H1 (cell line): ENCODE data around the gene GEMIN7. TPM values are rescaled to one million over a fixed set of nuclear protein-coding genes. Genes with fewer than 3 reads are reported as not detected.

Experiments
- polyA plus RNA-seq, 7 experiments: library from polyadenylated mRNA; depleted of rRNA in 3 of 7; stranded (reverse) in 5 of 7; unstranded in 2 of 7; fragments of >200 nt in 5 of 7; fragments of 200-250 nt in 2 of 7; gene quantifications; 1 replicate in 5 of 7; 2 replicates in 1 of 7; 4 replicates in 1 of 7; pipeline versions ENCODE4 v1.2.1 to v1.2.3, GENCODE V29; 2011 to 2013; ENCODE audit warnings: missing spikeins in 2 of 7, mixed read lengths in 2 of 7
- total RNA-seq: library from RNA; stranded (reverse); fragmentation: NEBNext Ultra II Directional; extraction: Animal tissue kit (Norgen Biotek cat#: 25700); gene quantifications from 2 replicates; pipeline ENCODE4 v1.2.1, GENCODE V29; 2021
- TF ChIP-seq, protein P1 (sequence below): IDR thresholded peaks from 2 replicates; pipeline ENCODE4 v1.6.1; 2012; ENCODE audit warnings: low read length, inconsistent platforms

Gene GEMIN7
- total and polyA plus RNA-seq, 2 of the 8 experiments (the other 6 are each of a cell fraction or from before 2014, with no cell fraction given) = 48.0 to 91.6 TPM

DNA sequence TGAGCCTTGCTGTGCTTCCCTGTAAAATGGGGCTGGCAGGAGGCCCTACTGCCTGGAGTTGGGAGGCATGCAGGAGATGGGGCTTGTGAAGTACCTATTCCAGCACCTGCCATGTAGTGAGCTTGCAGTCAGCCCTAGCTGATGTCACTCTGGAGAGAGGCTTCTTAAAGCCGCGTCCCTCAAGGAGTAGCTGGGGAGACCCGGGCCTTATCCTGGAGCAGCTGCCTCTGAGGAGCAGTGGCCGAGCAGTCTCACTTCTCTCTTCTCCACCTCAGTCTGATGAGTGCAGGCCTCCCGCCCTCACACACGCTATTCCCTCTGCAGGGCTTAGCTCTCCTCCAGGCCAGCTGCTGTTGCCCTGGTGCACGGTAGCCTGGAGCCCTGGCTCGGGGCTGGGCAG lies 22.2 kb upstream of the GEMIN7 start (continued):
- TF ChIP-seq, protein P1, sequence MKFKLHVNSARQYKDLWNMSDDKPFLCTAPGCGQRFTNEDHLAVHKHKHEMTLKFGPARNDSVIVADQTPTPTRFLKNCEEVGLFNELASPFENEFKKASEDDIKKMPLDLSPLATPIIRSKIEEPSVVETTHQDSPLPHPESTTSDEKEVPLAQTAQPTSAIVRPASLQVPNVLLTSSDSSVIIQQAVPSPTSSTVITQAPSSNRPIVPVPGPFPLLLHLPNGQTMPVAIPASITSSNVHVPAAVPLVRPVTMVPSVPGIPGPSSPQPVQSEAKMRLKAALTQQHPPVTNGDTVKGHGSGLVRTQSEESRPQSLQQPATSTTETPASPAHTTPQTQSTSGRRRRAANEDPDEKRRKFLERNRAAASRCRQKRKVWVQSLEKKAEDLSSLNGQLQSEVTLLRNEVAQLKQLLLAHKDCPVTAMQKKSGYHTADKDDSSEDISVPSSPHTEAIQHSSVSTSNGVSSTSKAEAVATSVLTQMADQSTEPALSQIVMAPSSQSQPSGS = no peak
